GM13976 (cell line): Measurements from ENCODE around the gene SUPT6H.

Experiments
- DNase-seq: peaks from one replicate; pipeline ENCODE4 v3.0.0; 2012; ENCODE audit warnings: low spot score
- CTCF ChIP-seq: IDR thresholded peaks from 2 replicates; pipeline ENCODE4 v1.5.1; 2012; ENCODE audit warnings: borderline replicate concordance, mild to moderate bottlenecking; ENCODE audit not compliant: insufficient read depth; ENCODE audit errors: extremely low read depth, missing control alignments, control extremely low read depth
- in situ Hi-C: fragments of 300-500 bp; cut with MboI; formaldehyde crosslinking; loops from one replicate; pipeline ENCODE4 v1.12.0; 2022; ENCODE audit warnings: low sequenced_read_pairs, mixed read lengths, inconsistent platforms; ENCODE audit not compliant: unreplicated experiment

SUPT6H gene

DNA sequence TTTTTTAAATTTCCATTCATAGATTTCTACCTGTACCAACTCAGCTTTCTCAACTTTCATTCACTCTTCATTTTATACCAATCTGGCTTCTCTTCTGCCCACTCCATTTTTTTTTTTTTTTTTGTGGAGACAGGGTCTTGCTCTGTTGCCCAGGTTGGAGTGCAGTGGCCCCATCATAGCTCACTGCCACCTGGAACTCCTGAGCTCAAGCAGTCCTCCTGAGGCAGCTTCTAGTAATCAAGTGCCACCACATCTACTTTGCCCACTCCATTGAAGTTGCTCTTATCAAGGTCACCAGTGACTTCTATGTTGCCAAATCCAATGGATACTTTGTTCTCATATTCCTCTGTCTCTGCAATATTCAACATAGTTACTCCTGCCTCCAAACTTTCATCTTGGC is 1.7 kb downstream of the SUPT6H start:
- no peak for TF ChIP-seq CTCF
- in situ Hi-C loops: no loop called here
- no peak for DNase-seq

DNA sequence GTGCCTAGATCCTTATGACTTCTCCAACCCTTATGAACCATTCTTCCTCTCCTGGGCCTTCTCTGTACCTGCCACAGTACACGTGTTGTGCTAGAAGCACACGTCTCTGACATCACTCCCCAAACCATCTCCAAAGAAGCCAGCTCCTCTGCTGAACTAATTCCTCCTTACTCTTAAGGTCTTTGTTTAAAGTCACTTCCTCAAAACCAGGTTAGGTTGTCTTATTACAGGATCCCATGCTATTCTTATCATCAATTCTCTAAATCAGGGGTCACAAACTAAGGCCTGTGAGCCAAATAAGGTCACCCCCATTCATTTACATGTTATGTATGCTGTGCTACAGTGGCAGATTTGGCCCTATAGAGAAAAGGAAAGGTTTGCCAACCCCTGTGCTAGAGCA is 4.0 kb downstream of the SUPT6H start:
- no peak for DNase-seq
- in situ Hi-C loops: no loop called here
- no peak for TF ChIP-seq CTCF

- in situ Hi-C loops: no loop called here
- no peak for DNase-seq
- no peak for TF ChIP-seq CTCF
Measured at GRCh38 chr17:28667870-28668269, 5.9 kb downstream of the SUPT6H start.

DNA sequence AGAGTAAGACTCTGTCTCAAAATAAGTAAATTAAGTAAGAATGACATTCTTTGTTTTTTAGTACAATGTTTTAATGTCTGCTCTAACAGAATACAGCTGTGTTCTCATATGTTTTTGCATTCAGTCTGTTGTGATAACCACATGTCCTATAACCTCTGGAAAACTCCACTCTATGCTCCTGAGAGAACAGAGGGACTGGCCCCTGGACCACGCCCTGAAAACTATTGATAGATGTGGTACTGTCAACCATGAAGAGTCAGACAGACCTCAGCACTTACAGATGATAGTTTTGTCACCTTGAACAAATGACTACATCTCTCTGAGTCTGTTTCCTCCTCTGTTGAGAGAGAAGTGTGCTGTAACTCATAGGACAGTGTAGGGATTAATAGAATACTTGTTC is 7.9 kb downstream of the SUPT6H start:
- in situ Hi-C loops: no loop called here
- no peak for TF ChIP-seq CTCF
- no peak for DNase-seq

- in situ Hi-C loops: no loop called here
- DNase-seq: no peak
- no peak for TF ChIP-seq CTCF
Measured at GRCh38 chr17:28675490-28675889, 13.5 kb downstream of the SUPT6H start.

- TF ChIP-seq CTCF: no peak
- no peak for DNase-seq
- in situ Hi-C loops: no loop called here
Measured at GRCh38 chr17:28675980-28676379, 14.0 kb downstream of the SUPT6H start.

DNA sequence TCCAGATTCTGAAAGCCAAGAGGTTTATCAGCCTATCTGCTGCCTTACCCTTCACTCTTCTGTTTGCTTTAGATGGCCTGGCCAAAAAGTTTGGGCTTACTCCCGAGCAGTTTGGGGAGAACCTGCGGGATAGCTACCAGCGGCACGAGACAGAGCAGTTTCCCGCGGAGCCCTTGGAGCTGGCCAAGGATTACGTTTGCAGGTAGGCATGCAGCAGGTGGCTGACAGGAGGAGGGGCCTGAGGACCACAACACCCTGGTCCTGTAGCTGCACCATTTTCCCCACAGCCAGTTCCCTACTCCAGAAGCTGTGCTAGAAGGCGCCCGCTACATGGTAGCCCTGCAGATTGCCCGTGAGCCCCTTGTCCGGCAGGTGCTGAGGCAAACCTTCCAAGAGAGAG is 20.6 kb downstream of the SUPT6H start:
- TF ChIP-seq CTCF: no peak
- in situ Hi-C loops: no loop called here
- no peak for DNase-seq
